PC-3 (cell line): Measurements from ENCODE around the gene PAPOLG.

Experiments used
- EZH2 ChIP-seq: fragments of 300-600 bp; sonication (generic); IDR thresholded peaks from one replicate; pipeline ENCODE4 v1.6.1; 2017; ENCODE audit warnings: antibody characterized with exemption, mild to moderate bottlenecking, low read length; ENCODE audit not compliant: unreplicated experiment
- EZH2phosphoT487 ChIP-seq: fragments of 300-600 bp; sonication (generic); IDR thresholded peaks from 2 replicates; pipeline ENCODE4 v1.6.1; 2018; ENCODE audit warnings: mild to moderate bottlenecking, antibody characterized with exemption, low read length, borderline replicate concordance
- TF ChIP-seq, protein P1 (sequence below): fragments of 300-600 bp; sonication (generic); conservative IDR thresholded peaks from 2 replicates; pipeline ENCODE4 v1.5.1; 2017; ENCODE audit warnings: antibody characterized with exemption, low read depth, mild to moderate bottlenecking, low read length

DNA sequence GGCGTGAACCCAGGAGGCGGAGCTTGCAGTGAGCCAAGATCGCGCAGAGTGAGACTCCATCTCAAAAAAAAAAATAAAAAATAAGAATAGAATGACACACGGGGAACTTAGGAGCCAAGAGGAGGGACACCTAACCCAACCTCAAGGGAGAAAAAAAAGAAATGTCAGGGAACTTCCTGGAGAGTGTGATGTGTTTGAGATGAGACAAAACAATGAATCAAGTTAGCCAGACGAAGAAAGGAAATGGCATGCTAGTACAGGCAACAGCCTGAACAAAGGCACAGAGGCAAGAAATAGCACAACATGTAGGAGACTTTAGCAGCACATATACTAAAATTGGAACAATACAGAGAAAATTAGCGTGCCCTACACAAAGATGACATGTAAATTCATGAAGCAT lies 36.7 kb upstream of the PAPOLG start:
- TF ChIP-seq, protein P1, sequence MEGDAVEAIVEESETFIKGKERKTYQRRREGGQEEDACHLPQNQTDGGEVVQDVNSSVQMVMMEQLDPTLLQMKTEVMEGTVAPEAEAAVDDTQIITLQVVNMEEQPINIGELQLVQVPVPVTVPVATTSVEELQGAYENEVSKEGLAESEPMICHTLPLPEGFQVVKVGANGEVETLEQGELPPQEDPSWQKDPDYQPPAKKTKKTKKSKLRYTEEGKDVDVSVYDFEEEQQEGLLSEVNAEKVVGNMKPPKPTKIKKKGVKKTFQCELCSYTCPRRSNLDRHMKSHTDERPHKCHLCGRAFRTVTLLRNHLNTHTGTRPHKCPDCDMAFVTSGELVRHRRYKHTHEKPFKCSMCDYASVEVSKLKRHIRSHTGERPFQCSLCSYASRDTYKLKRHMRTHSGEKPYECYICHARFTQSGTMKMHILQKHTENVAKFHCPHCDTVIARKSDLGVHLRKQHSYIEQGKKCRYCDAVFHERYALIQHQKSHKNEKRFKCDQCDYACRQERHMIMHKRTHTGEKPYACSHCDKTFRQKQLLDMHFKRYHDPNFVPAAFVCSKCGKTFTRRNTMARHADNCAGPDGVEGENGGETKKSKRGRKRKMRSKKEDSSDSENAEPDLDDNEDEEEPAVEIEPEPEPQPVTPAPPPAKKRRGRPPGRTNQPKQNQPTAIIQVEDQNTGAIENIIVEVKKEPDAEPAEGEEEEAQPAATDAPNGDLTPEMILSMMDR = no peak
- TF ChIP-seq EZH2 (no peak), EZH2phosphoT487 (no peak)
